Left ventricle myocardium inferior (tissue), 1 donor: ENCODE data around the gene GPSM3. TPM values are rescaled to one million over a fixed set of nuclear protein-coding genes. Genes with fewer than 3 reads are reported as not detected.
A peak's percentile ranks its signal among the peaks of the same experiment; 100 is the strongest.

Source experiments
- DNase-seq: peaks from one replicate; pipeline ENCODE4 v3.0.0-alpha.2; 2020
- H3K27ac ChIP-seq: fragments of 200-600 bp; replicated peaks from 2 replicates; pipeline ENCODE4 v1.8.0; 2021
- H3K27me3 ChIP-seq: fragments of 200-600 bp; 2 replicates; pipeline ENCODE4 v1.8.0; 2021; ENCODE audit warnings: low read depth
- H3K36me3 ChIP-seq: fragments of 200-600 bp; 2 replicates; pipeline ENCODE4 v1.8.0; 2021
- H3K4me1 ChIP-seq: fragments of 200-600 bp; 2 replicates; pipeline ENCODE4 v1.8.0; 2021
- H3K4me3 ChIP-seq: fragments of 200-600 bp; 2 replicates; pipeline ENCODE4 v1.8.0; 2021; ENCODE audit warnings: mild to moderate bottlenecking, moderate library complexity
- H3K9me3 ChIP-seq: fragments of 200-600 bp; replicated peaks from 2 replicates; pipeline ENCODE4 v1.8.0; 2021
- intact Hi-C: fragments of 100-400 bp; cut with micrococcal nuclease; formaldehyde crosslinking; loops from one replicate; pipeline ENCODE4 v1.11.0; 2022
- total RNA-seq: library from RNA; stranded (reverse); fragmentation: NEBNext Ultra II Directional; extraction: Animal tissue kit (Norgen Biotek cat#: 25700); gene quantifications from one replicate; pipeline ENCODE4 v1.2.1, GENCODE V29; 2021
- TF ChIP-seq, protein P1 (sequence below): fragments of 200-600 bp; IDR thresholded peaks from 2 replicates; pipeline ENCODE4 v1.8.0; 2021; ENCODE audit warnings: antibody characterized with exemption, mild to moderate bottlenecking, borderline replicate concordance
- donor health status: DM: no; HTN: yes; CAD: no; lungs with severe emphysema.

Gene GPSM3
- total RNA-seq, 1 donor from 2014 or later: 5.0 TPM

- Histone ChIP-seq H3K27ac (peak overlapping the region; percentile 97), H3K4me1 (peaks cover 70% of the 10 kb centered on the region), H3K9me3 (no peaks in the 10 kb centered on the region), H3K4me3 (peak overlapping the region; percentile 93), H3K27me3 (no peaks in the 10 kb centered on the region), H3K36me3 (peaks cover 22% of the 10 kb centered on the region)
- intact Hi-C loops: no loop called here
- TF ChIP-seq, protein P1, sequence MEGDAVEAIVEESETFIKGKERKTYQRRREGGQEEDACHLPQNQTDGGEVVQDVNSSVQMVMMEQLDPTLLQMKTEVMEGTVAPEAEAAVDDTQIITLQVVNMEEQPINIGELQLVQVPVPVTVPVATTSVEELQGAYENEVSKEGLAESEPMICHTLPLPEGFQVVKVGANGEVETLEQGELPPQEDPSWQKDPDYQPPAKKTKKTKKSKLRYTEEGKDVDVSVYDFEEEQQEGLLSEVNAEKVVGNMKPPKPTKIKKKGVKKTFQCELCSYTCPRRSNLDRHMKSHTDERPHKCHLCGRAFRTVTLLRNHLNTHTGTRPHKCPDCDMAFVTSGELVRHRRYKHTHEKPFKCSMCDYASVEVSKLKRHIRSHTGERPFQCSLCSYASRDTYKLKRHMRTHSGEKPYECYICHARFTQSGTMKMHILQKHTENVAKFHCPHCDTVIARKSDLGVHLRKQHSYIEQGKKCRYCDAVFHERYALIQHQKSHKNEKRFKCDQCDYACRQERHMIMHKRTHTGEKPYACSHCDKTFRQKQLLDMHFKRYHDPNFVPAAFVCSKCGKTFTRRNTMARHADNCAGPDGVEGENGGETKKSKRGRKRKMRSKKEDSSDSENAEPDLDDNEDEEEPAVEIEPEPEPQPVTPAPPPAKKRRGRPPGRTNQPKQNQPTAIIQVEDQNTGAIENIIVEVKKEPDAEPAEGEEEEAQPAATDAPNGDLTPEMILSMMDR: no peak
- DNase-seq: no peak
Observed at GRCh38 chr6:32177183-32177787, 15.2 kb downstream of the GPSM3 start.

DNA sequence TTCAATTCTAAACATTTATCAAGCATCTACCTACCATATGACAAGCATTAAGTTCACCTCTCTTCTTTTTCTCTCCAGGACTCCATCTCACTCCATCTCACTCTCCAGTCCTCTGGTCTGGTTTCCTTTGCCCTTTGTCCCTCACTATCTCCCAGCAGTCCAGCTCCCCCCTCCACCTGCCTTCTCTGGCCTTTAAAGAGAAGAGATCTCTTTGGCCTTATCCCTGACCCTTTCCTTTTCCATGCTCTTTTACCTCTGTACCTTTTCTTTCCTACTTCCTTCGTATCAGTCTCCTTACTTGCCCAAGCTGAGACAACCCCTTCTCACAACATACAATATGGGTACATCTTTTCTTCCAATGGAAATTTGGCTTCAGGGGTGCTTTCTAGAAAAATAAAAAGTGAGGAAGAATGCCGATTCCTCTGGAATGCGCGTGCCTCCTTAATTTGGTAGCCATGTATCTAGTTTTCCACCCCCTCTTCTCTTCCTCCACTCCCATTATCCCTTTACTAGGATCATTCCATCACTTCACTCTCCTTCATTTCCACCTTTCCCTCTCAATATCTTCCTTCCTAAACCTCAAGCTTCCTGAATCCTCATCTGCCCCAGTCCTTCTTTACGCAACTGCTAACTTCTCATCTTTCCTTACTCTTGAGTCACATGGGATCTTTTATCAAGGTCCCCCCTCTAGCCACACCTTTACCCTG, 15.8 kb downstream of the GPSM3 start:
- H3K9me3 ChIP-seq: no peaks in the 10 kb centered on the region
- DNase-seq: no peak
- TF ChIP-seq, protein P1: no peak
- peak overlapping the region; percentile 93 for H3K4me3 ChIP-seq
- H3K36me3 ChIP-seq: peaks cover 21% of the 10 kb centered on the region
- intact Hi-C loops: no loop called here
- H3K4me1 ChIP-seq: peaks cover 63% of the 10 kb centered on the region
- H3K27me3 ChIP-seq: no peaks in the 10 kb centered on the region
- H3K27ac ChIP-seq: peak overlapping the region; percentile 97

- Histone ChIP-seq H3K36me3 (peaks cover 17% of the 10 kb centered on the region), H3K4me1 (peaks cover 56% of the 10 kb centered on the region), H3K9me3 (no peaks in the 10 kb centered on the region), H3K4me3 (peak within 1 kb of the TSS; percentile 93), H3K27me3 (no peaks in the 10 kb centered on the region), H3K27ac (peak within 1 kb of the TSS; percentile 97)
- TF ChIP-seq, protein P1: no peak
- DNase-seq: peak; percentile 99
- intact Hi-C loops: no loop called here
Observed at GRCh38 chr6:32175711-32176475, 16.6 kb downstream of the GPSM3 start, which contains the start of gene AGPAT1. Gene AGPAT1 (minus strand): TSS chr6:32176084. CDS start chr6:32171496, 4,588 bp downstream.

DNA sequence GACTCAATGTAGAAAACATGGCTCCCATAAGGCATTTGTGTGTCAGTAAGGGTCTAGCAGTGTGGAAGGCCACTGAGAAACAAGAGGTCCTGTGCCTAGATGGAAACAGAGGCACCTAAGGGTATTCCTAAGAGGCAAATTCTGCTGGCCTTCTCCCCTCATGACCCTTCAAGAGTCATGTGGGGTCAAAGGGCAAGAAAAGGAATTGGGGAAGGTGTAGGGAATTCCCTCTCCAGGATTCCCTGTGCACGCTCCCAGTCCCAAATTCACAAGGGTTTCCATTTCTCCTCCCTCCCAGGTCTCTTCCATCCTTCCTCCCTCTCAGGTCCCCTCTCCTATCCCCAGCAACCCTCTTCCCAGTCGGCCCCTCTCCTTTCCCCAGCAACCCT, 17.1 kb downstream of the GPSM3 start:
- H3K4me3 ChIP-seq: peak overlapping the region; percentile 93
- no peaks in the 10 kb centered on the region for H3K27me3 ChIP-seq
- H3K27ac ChIP-seq: peak overlapping the region; percentile 97
- no peak for DNase-seq
- H3K4me1 ChIP-seq: peaks cover 53% of the 10 kb centered on the region
- TF ChIP-seq, protein P1: no peak
- H3K9me3 ChIP-seq: no peaks in the 10 kb centered on the region
- intact Hi-C loops: no loop called here
- H3K36me3 ChIP-seq: peaks cover 18% of the 10 kb centered on the region

GRCh38 chr6:32174416-32174815, 18.0 kb downstream of the GPSM3 start:
- DNase-seq: no peak
- H3K4me3 ChIP-seq: no peak overlapping the region
- no peaks in the 10 kb centered on the region for H3K9me3 ChIP-seq
- TF ChIP-seq, protein P1: no peak
- H3K4me1 ChIP-seq: peaks cover 44% of the 10 kb centered on the region
- intact Hi-C loops: no loop called here
- no peaks in the 10 kb centered on the region for H3K27me3 ChIP-seq
- peaks cover 16% of the 10 kb centered on the region for H3K36me3 ChIP-seq
- no peak overlapping the region for H3K27ac ChIP-seq
